H1 (cell line): ENCODE data around the gene MYCBP2. TPM values are rescaled to one million over a fixed set of nuclear protein-coding genes. Genes with fewer than 3 reads are reported as not detected.

Source experiments
- CTCF ChIA-PET: fragments of 300-600 bp; sonication (Branson Sonifier 250); formaldehyde crosslinking; loops from one replicate; lab custom pipeline; 2021; ENCODE audit not compliant: partially characterized antibody; lab: Charles Lee
- POLR2A ChIA-PET: fragments of 300-600 bp; sonication (Branson Sonifier 250); formaldehyde crosslinking; loops from one replicate; lab custom pipeline; 2021; ENCODE audit warnings: inconsistent platforms; ENCODE audit not compliant: partially characterized antibody; lab: Charles Lee
- DNase-seq, 2 experiments: peaks; one replicate each; pipeline versions ENCODE4 v3.0.0 to v3.0.0-alpha.2; 2010 to 2022; ENCODE audit warnings: low spot score in 2 of 2, low read depth in 1 of 2, mixed read lengths in 1 of 2
- FAIRE-seq: peaks from 2 replicates; lab custom pipeline; 2011; peaks lifted over from hg19 to GRCh38; lab: Jason Lieb, UNC
- H2AFZ ChIP-seq: 2 replicates; pipeline ENCODE4 v1.8.1; 2012; ENCODE audit warnings: low read length, inconsistent platforms
- H2AK5ac ChIP-seq: 2 replicates; pipeline ENCODE4 v1.6.1; 2013; ENCODE audit warnings: low read depth, low read length
- H2BK120ac ChIP-seq: replicated peaks from 2 replicates; pipeline ENCODE3; 2013; ENCODE audit warnings: low read depth, low read length, inconsistent platforms
- H2BK12ac ChIP-seq: 2 replicates; pipeline ENCODE4 v1.6.1; 2013; ENCODE audit warnings: low read depth, low read length
- H2BK15ac ChIP-seq: 2 replicates; pipeline ENCODE4 v1.6.1; 2013; ENCODE audit warnings: low read length
- H2BK20ac ChIP-seq: 2 replicates; pipeline ENCODE4 v1.6.1; 2013; ENCODE audit warnings: low read length
- H2BK5ac ChIP-seq: 2 replicates; pipeline ENCODE4 v1.6.1; 2013; ENCODE audit warnings: low read depth, low read length
- H3K14ac ChIP-seq: 2 replicates; pipeline ENCODE4 v1.6.1; 2013; ENCODE audit warnings: inconsistent platforms; ENCODE audit not compliant: insufficient read length
- H3K18ac ChIP-seq: 2 replicates; pipeline ENCODE4 v1.6.1; 2013; ENCODE audit warnings: low read length; ENCODE audit errors: extremely low read depth
- H3K23ac ChIP-seq: 2 replicates; pipeline ENCODE4 v1.6.1; 2013; ENCODE audit warnings: inconsistent platforms; ENCODE audit not compliant: insufficient read length
- H3K23me2 ChIP-seq: 2 replicates; pipeline ENCODE4 v1.6.1; 2013; ENCODE audit warnings: low read depth, low read length
- H3K27ac ChIP-seq: 2 replicates; pipeline ENCODE4 v1.6.1; 2011; ENCODE audit warnings: low read depth, low read length, inconsistent platforms
- H3K27me3 ChIP-seq, 4 experiments: replicated peaks in 1 of 4; 1 replicate in 1 of 4; 2 replicates in 3 of 4; pipeline versions ENCODE4 v1.6.1 to v1.8.1; 2011 to 2013; ENCODE audit warnings: low read length in 3 of 4, mild to moderate bottlenecking in 3 of 4, inconsistent platforms in 2 of 4, mixed read lengths in 2 of 4, moderate library complexity in 1 of 4; ENCODE audit not compliant: control insufficient read depth in 3 of 4, insufficient read depth in 3 of 4; ENCODE audit errors: extremely low read depth in 1 of 4
- H3K36me3 ChIP-seq, 4 experiments: 2 replicates each; pipeline versions ENCODE4 v1.6.1 to v1.8.1; 2011 to 2013; ENCODE audit warnings: mild to moderate bottlenecking in 4 of 4, low read length in 3 of 4, moderate library complexity in 2 of 4, control low read depth in 1 of 4, inconsistent platforms in 1 of 4; ENCODE audit not compliant: insufficient read depth in 4 of 4, control insufficient read depth in 2 of 4
- H3K4ac ChIP-seq: replicated peaks from 2 replicates; pipeline ENCODE3; 2013; ENCODE audit warnings: low read length, low read depth, mixed read lengths, inconsistent platforms; ENCODE audit not compliant: insufficient read length
- H3K4me1 ChIP-seq, 4 experiments: replicated peaks in 1 of 4; 1 replicate in 1 of 4; 2 replicates in 3 of 4; pipeline versions ENCODE4 v1.6.1 to v1.8.1; 2011 to 2013; ENCODE audit warnings: low read length in 3 of 4, inconsistent platforms in 2 of 4, mixed read lengths in 1 of 4; ENCODE audit not compliant: insufficient read depth in 4 of 4, control insufficient read depth in 3 of 4
- H3K4me2 ChIP-seq, 2 experiments: 2 replicates each; pipeline versions ENCODE4 v1.6.1 to v1.8.1; 2011 to 2013; ENCODE audit warnings: low read depth in 2 of 2, low read length in 2 of 2, control low read depth in 1 of 2, inconsistent platforms in 1 of 2, mild to moderate bottlenecking in 1 of 2; ENCODE audit not compliant: insufficient read depth in 1 of 2
- H3K4me3 ChIP-seq, 4 experiments: fragments of 200-600, 300-600 bp in 1 of 4; sonication (generic), shearing (Covaris generic), sonication (Bioruptor Twin) in 1 of 4; 2 replicates each; pipeline versions ENCODE4 v1.5.1 to v1.8.1; 2011 to 2016; ENCODE audit warnings: low read length in 4 of 4, low read depth in 3 of 4, control low read depth in 2 of 4, inconsistent platforms in 2 of 4, mild to moderate bottlenecking in 2 of 4, mixed read lengths in 1 of 4, moderate library complexity in 1 of 4; ENCODE audit not compliant: insufficient read depth in 2 of 4; ENCODE audit errors: extremely low read depth in 1 of 4
- H3K56ac ChIP-seq: replicated peaks from 2 replicates; pipeline ENCODE3; 2013; ENCODE audit warnings: low read depth, mild to moderate bottlenecking, mixed read lengths, low read length, inconsistent platforms; ENCODE audit not compliant: insufficient read length
- H3K79me1 ChIP-seq: 2 replicates; pipeline ENCODE4 v1.6.1; 2013; ENCODE audit warnings: low read depth, low read length, control low read depth
- H3K79me2 ChIP-seq, 2 experiments: 2 replicates each; pipeline versions ENCODE4 v1.6.1 to v1.8.1; 2012 to 2013; ENCODE audit warnings: low read length in 2 of 2, mild to moderate bottlenecking in 2 of 2, inconsistent platforms in 1 of 2; ENCODE audit not compliant: insufficient read depth in 2 of 2, control insufficient read depth in 1 of 2
- H3K9ac ChIP-seq, 4 experiments: replicated peaks in 1 of 4; 1 replicate in 1 of 4; 2 replicates in 3 of 4; pipeline versions ENCODE4 v1.6.1 to v1.8.1; 2011 to 2013; ENCODE audit warnings: low read depth in 3 of 4, low read length in 3 of 4, control low read depth in 2 of 4, mild to moderate bottlenecking in 2 of 4, moderate library complexity in 2 of 4, inconsistent platforms in 1 of 4; ENCODE audit errors: extremely low read depth in 1 of 4
- H3K9me3 ChIP-seq, 2 experiments: 2 replicates each; pipeline versions ENCODE4 v1.6.1 to v1.8.1; 2012 to 2013; ENCODE audit warnings: mild to moderate bottlenecking in 2 of 2, moderate library complexity in 2 of 2, control low read depth in 1 of 2, inconsistent platforms in 1 of 2, low read depth in 1 of 2, low read length in 1 of 2, mixed read lengths in 1 of 2; ENCODE audit not compliant: insufficient read depth in 2 of 2
- H4K20me1 ChIP-seq, 2 experiments: replicated peaks in 1 of 2; 2 replicates each; pipeline versions ENCODE3 to v1.8.1; 2011 to 2013; ENCODE audit warnings: inconsistent platforms in 2 of 2, low read length in 2 of 2, mild to moderate bottlenecking in 1 of 2; ENCODE audit not compliant: insufficient read depth in 2 of 2, control insufficient read depth in 1 of 2
- H4K5ac ChIP-seq: 2 replicates; pipeline ENCODE4 v1.6.1; 2013; ENCODE audit warnings: low read length, low read depth, mixed read lengths, inconsistent platforms; ENCODE audit not compliant: insufficient read length
- H4K8ac ChIP-seq: 2 replicates; pipeline ENCODE4 v1.8.0; 2013; ENCODE audit warnings: mild to moderate bottlenecking, moderate library complexity, low read length, inconsistent platforms; ENCODE audit not compliant: insufficient read depth; ENCODE audit errors: extremely low read depth
- H4K91ac ChIP-seq: replicated peaks from 2 replicates; pipeline ENCODE3; 2013; ENCODE audit warnings: low read length, mixed read lengths, inconsistent platforms; ENCODE audit not compliant: insufficient read length
- CBX5 ChIP-seq: fragments of 300-800, 300-1000 bp; sonication (generic); IDR thresholded peaks from 2 replicates; pipeline ENCODE4 v1.7.1; 2016; ENCODE audit warnings: antibody characterized with exemption, low read length, low read depth
- KDM1A ChIP-seq: fragments of 200-600, 300-600 bp; sonication (generic); IDR thresholded peaks from 2 replicates; pipeline ENCODE4 v1.7.1; 2016; ENCODE audit warnings: mild to moderate bottlenecking, low read length, borderline replicate concordance
- KDM4A ChIP-seq: IDR thresholded peaks from one replicate; pipeline ENCODE4 v1.7.1; 2012; ENCODE audit warnings: low read depth, mild to moderate bottlenecking, moderate library complexity, low read length, inconsistent platforms; ENCODE audit not compliant: severe bottlenecking
- NANOG ChIP-seq: IDR thresholded peaks from 2 replicates; pipeline ENCODE4 v1.6.1; 2011; ENCODE audit warnings: low read length, low read depth, mild to moderate bottlenecking, inconsistent platforms; ENCODE audit not compliant: insufficient read depth, poor library complexity, severe bottlenecking
- POU5F1 ChIP-seq: IDR thresholded peaks from 2 replicates; pipeline ENCODE4 v1.6.1; 2011; ENCODE audit warnings: low read depth, mild to moderate bottlenecking, low read length, moderate library complexity
- RNF2 ChIP-seq: fragments of 200-900, 300-1000 bp; sonication (generic); IDR thresholded peaks from 2 replicates; pipeline ENCODE4 v1.7.1; 2016; ENCODE audit warnings: borderline replicate concordance, low read depth, mild to moderate bottlenecking, antibody characterized with exemption, low read length; ENCODE audit not compliant: poor library complexity, severe bottlenecking; ENCODE audit errors: missing control alignments
- SP4 ChIP-seq: IDR thresholded peaks from 2 replicates; pipeline ENCODE4 v1.6.1; 2012; ENCODE audit warnings: low read length, inconsistent platforms
- WGBS, 2 experiments: shearing (Covaris generic) in 1 of 2; methylation state at CpG; one replicate each; pipeline versions ENCODE4 v1.1.6 to v1.1.7; 2013 to 2015; ENCODE audit warnings: low lambda C conversion rate in 2 of 2, mixed read lengths in 2 of 2, inconsistent platforms in 1 of 2, low coverage in 1 of 2, missing lambda C conversion rate in 1 of 2; ENCODE audit not compliant: insufficient replicate concordance in 2 of 2, insufficient coverage in 1 of 2, insufficient read length in 1 of 2; ENCODE audit errors: extremely low coverage in 1 of 2, missing lambda C conversion rate in 1 of 2; 5-methylcytosine and 5-hydroxymethylcytosine counted together
- polyA plus RNA-seq, 7 experiments: library from polyadenylated mRNA; depleted of rRNA in 3 of 7; stranded (reverse) in 5 of 7; unstranded in 2 of 7; fragments of >200 nt in 5 of 7; fragments of 200-250 nt in 2 of 7; gene quantifications; 1 replicate in 5 of 7; 2 replicates in 1 of 7; 4 replicates in 1 of 7; pipeline versions ENCODE4 v1.2.1 to v1.2.3, GENCODE V29; 2011 to 2013; ENCODE audit warnings: missing spikeins in 2 of 7, mixed read lengths in 2 of 7
- total RNA-seq: library from RNA; stranded (reverse); fragmentation: NEBNext Ultra II Directional; extraction: Animal tissue kit (Norgen Biotek cat#: 25700); gene quantifications from 2 replicates; pipeline ENCODE4 v1.2.1, GENCODE V29; 2021
- TF ChIP-seq, protein P1 (sequence below): IDR thresholded peaks from 2 replicates; pipeline ENCODE4 v1.6.1; 2011; ENCODE audit warnings: low read length, improper control_type of control experiment

Gene MYCBP2
- total and polyA plus RNA-seq, 2 of the 8 experiments (the other 6 are each of a cell fraction or from before 2014, with no cell fraction given): 19.0 to 52.1 TPM

DNA sequence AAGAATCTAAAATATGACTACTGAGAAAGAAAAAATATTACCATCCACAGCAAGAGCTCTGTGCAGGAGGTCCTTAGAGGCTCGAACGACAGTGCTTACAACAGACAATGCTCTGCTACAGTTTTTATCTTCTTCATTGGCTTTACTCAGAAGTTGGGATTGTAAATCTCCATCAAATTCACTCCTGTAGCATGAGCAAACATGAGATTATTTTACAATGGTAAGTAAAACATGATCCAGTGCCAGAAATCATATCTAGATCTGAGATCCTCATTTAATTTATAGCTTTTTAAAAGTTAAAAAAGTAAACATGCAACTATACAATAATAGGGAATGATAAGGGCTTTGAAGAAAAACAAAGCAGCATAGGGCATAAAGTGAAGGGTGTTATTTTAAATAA lies 155.4 kb downstream of the MYCBP2 start:
- Histone ChIP-seq H2BK5ac (no peak overlapping the region), H3K4me2 (no peak overlapping the region), H3K36me3 (peaks cover 0 to 24% (median 8%) of the 10 kb centered on the region in 4 experiments; a peak in 5 of 8 replicates), H4K91ac (no peak overlapping the region), H3K18ac (no peak overlapping the region), H3K23me2 (no peaks in the 10 kb centered on the region), H2BK120ac (no peak overlapping the region), H3K23ac (no peak overlapping the region), H2BK15ac (no peak overlapping the region), H2AFZ (no peak overlapping the region), H3K56ac (no peak overlapping the region), H3K4ac (no peak overlapping the region), H2AK5ac (no peak overlapping the region), H2BK12ac (no peak overlapping the region), H3K79me1 (no peaks in the 10 kb centered on the region), H3K4me3 (no peak overlapping the region), H4K8ac (no peak overlapping the region), H3K4me1 (no peaks in the 10 kb centered on the region), H2BK20ac (no peak overlapping the region), H3K14ac (no peak overlapping the region), H3K9ac (no peak overlapping the region), H4K5ac (no peak overlapping the region), H3K27me3 (no peaks in the 10 kb centered on the region), H3K27ac (no peak overlapping the region), H3K79me2 (no peaks in the 10 kb centered on the region), H3K9me3 (no peaks in the 10 kb centered on the region), H4K20me1 (no peaks in the 10 kb centered on the region)
- FAIRE-seq (no peak), DNase-seq (no peak)
- ChIA-PET CTCF (interaction anchor here (1.1 kb wide), 1 partner anchor 307 kb away, joined by 3 read pairs; no protein-coding TSS in a partner anchor), POLR2A (no interaction called here)
- TF ChIP-seq RNF2: no peak
- TF ChIP-seq SP4: no peak
- TF ChIP-seq KDM4A: no peak
- no peak for TF ChIP-seq KDM1A
- no peak for TF ChIP-seq NANOG
- TF ChIP-seq, protein P1, sequence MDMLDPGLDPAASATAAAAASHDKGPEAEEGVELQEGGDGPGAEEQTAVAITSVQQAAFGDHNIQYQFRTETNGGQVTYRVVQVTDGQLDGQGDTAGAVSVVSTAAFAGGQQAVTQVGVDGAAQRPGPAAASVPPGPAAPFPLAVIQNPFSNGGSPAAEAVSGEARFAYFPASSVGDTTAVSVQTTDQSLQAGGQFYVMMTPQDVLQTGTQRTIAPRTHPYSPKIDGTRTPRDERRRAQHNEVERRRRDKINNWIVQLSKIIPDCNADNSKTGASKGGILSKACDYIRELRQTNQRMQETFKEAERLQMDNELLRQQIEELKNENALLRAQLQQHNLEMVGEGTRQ: no peak
- TF ChIP-seq CBX5: no peak
- no peak for TF ChIP-seq POU5F1
- WGBS, 2 experiments: 100% methylated on average over 2 of the region's 2 CpGs; no CpG with 5 or more reads in 1 of the 2 experiments
